Endothelial cell of umbilical vein (primary cell): ENCODE data around the gene PFKFB1. TPM values are rescaled to one million over a fixed set of nuclear protein-coding genes. Genes with fewer than 3 reads are reported as not detected.

ENCODE experiments used
- BruUV-seq: library from RNA; stranded (reverse); fragments of 400-500 nt; replicated peaks from 2 replicates; lab custom pipeline; 2021; lab: Mats Ljungman, UMichigan
- CTCF ChIA-PET: fragments of 300-600, 350-600 bp; sonication (Branson Sonifier 250); formaldehyde crosslinking; loops from one replicate; lab custom pipeline; 2021; ENCODE audit warnings: antibody characterized with exemption, inconsistent platforms; lab: Charles Lee
- POLR2A ChIA-PET: fragments of 300-600, 350-600 bp; sonication (Branson Sonifier 250); formaldehyde crosslinking; loops from one replicate; lab custom pipeline; 2021; ENCODE audit warnings: antibody characterized with exemption, inconsistent platforms; lab: Charles Lee
- DNase-seq: peaks from one replicate; pipeline ENCODE4 v3.0.0-alpha.2; 2011; ENCODE audit warnings: low read depth, low spot score
- FAIRE-seq: peaks from 2 replicates; lab custom pipeline; 2011; peaks lifted over from hg19 to GRCh38; lab: Jason Lieb, UNC
- H2AFZ ChIP-seq: 2 replicates; pipeline ENCODE4 v1.6.0; 2012; ENCODE audit warnings: low read depth, low read length, control low read depth, inconsistent platforms
- H3K27ac ChIP-seq: 2 replicates; pipeline ENCODE4 v1.5.1; 2011; ENCODE audit warnings: low read depth, mild to moderate bottlenecking, control low read depth, low read length, moderate library complexity; ENCODE audit not compliant: insufficient read depth
- H3K27me3 ChIP-seq, 2 experiments: 2 replicates each; pipeline versions ENCODE4 v1.6.0 to v1.6.1; 2011; ENCODE audit warnings: low read length in 2 of 2, mixed read lengths in 1 of 2; ENCODE audit not compliant: control insufficient read depth in 2 of 2, insufficient read depth in 2 of 2
- H3K36me3 ChIP-seq, 2 experiments: 2 replicates in 1 of 2; 3 replicates in 1 of 2; pipeline ENCODE4 v1.5.1; 2011; ENCODE audit warnings: low read length in 2 of 2, mild to moderate bottlenecking in 1 of 2, moderate library complexity in 1 of 2; ENCODE audit not compliant: control insufficient read depth in 2 of 2, insufficient read depth in 2 of 2; ENCODE audit errors: extremely low read depth in 1 of 2
- H3K4me1 ChIP-seq: 3 replicates; pipeline ENCODE4 v1.5.1; 2011; ENCODE audit warnings: mild to moderate bottlenecking, low read length; ENCODE audit not compliant: control insufficient read depth, insufficient read depth; ENCODE audit errors: extremely low read depth
- H3K4me2 ChIP-seq: 2 replicates; pipeline ENCODE4 v1.6.1; 2011; ENCODE audit warnings: low read length, control low read depth, mixed read lengths; ENCODE audit not compliant: insufficient read depth
- H3K4me3 ChIP-seq, 3 experiments: fragments of 200-600 bp in 1 of 3; sonication (generic), shearing (Covaris generic) in 1 of 3; replicated peaks in 1 of 3; 2 replicates each; pipeline ENCODE4 v1.5.1; 2011 to 2016; ENCODE audit warnings: control low read depth in 3 of 3, low read length in 3 of 3, mild to moderate bottlenecking in 2 of 3, inconsistent platforms in 1 of 3, low read depth in 1 of 3, moderate library complexity in 1 of 3; ENCODE audit not compliant: insufficient read depth in 1 of 3
- H3K79me2 ChIP-seq: 2 replicates; pipeline ENCODE4 v1.6.0; 2012; ENCODE audit warnings: low read length, inconsistent platforms; ENCODE audit not compliant: control insufficient read depth, insufficient read depth
- H3K9ac ChIP-seq: replicated peaks from 2 replicates; pipeline ENCODE3; 2011; ENCODE audit warnings: low read length, control low read depth; ENCODE audit not compliant: insufficient read depth; ENCODE audit errors: extremely low read depth
- H3K9me1 ChIP-seq: replicated peaks from 3 replicates; pipeline ENCODE4 v1.6.0; 2011; ENCODE audit warnings: mild to moderate bottlenecking, low read length; ENCODE audit not compliant: control insufficient read depth, insufficient read depth; ENCODE audit errors: extremely low read depth
- H3K9me3 ChIP-seq: replicated peaks from 2 replicates; pipeline ENCODE4 v1.5.1; 2012; ENCODE audit warnings: low read length, inconsistent platforms; ENCODE audit not compliant: control insufficient read depth, insufficient read depth
- H4K20me1 ChIP-seq: replicated peaks from 2 replicates; pipeline ENCODE3; 2011; ENCODE audit warnings: mild to moderate bottlenecking, low read length; ENCODE audit not compliant: control insufficient read depth, insufficient read depth; ENCODE audit errors: extremely low read depth
- CTCF ChIP-seq, 2 donors: IDR thresholded peaks; 1 replicate in 1 of 2; 2 replicates in 1 of 2; pipeline ENCODE4 v1.5.1; 2011; ENCODE audit warnings: low read length in 2 of 2, mild to moderate bottlenecking in 2 of 2, moderate library complexity in 2 of 2, control low read depth in 1 of 2, inconsistent platforms in 1 of 2, low read depth in 1 of 2; ENCODE audit not compliant: insufficient read depth in 1 of 2; ENCODE audit errors: extremely low read depth in 1 of 2
- EZH2 ChIP-seq: IDR thresholded peaks from 2 replicates; pipeline ENCODE4 v1.6.1; 2012; ENCODE audit warnings: borderline replicate concordance, low read depth, mild to moderate bottlenecking, moderate library complexity, low read length, inconsistent platforms; ENCODE audit not compliant: severe bottlenecking
- FOS ChIP-seq: IDR thresholded peaks from 2 replicates; pipeline ENCODE4 v1.6.1; 2011; ENCODE audit warnings: mild to moderate bottlenecking, low read length, moderate library complexity, borderline replicate concordance; ENCODE audit not compliant: insufficient read depth
- GATA2 ChIP-seq: IDR thresholded peaks from 2 replicates; pipeline ENCODE4 v1.7.0; 2011; ENCODE audit warnings: low read depth, mild to moderate bottlenecking, moderate library complexity, mixed read lengths, low read length; ENCODE audit not compliant: insufficient read length, insufficient read depth
- JUN ChIP-seq: IDR thresholded peaks from 2 replicates; pipeline ENCODE4 v1.6.1; 2011; ENCODE audit warnings: borderline replicate concordance, low read depth; ENCODE audit not compliant: insufficient read length, insufficient read depth
- MAX ChIP-seq: IDR thresholded peaks from 2 replicates; pipeline ENCODE4 v1.6.1; 2011; ENCODE audit not compliant: insufficient read depth, insufficient read length
- MYC ChIP-seq: IDR thresholded peaks from one replicate; pipeline ENCODE4 v1.6.1; 2011; ENCODE audit warnings: mild to moderate bottlenecking, low read depth, low read length
- POLR2A ChIP-seq: IDR thresholded peaks from 2 replicates; pipeline ENCODE4 v1.6.1; 2012; ENCODE audit warnings: low read depth, mild to moderate bottlenecking, control low read depth, low read length
- POLR2AphosphoS5 ChIP-seq: IDR thresholded peaks from 2 replicates; pipeline ENCODE4 v1.6.1; 2012; ENCODE audit warnings: low read depth, mild to moderate bottlenecking, control low read depth, low read length, moderate library complexity; ENCODE audit not compliant: insufficient read depth
- dilution Hi-C: fragments of 300-500 bp; cut with MboI; formaldehyde crosslinking; loops from one replicate; pipeline ENCODE4 v1.15.0; 2019; ENCODE audit warnings: low sequenced_read_pairs; ENCODE audit not compliant: extremely low pct_ligation_motif_present
- intact Hi-C: fragments of 100-400 bp; cut with micrococcal nuclease; formaldehyde crosslinking; loops from one replicate; pipeline ENCODE4 v1.10.0; 2022
- polyA plus RNA-seq, 4 experiments: library from polyadenylated mRNA; depleted of rRNA in 3 of 4; stranded (reverse) in 3 of 4; unstranded in 1 of 4; fragments of >200 nt; gene quantifications; 2 replicates each; pipeline versions ENCODE4 v1.2.1 to v1.2.3, GENCODE V29; 2011 to 2012; ENCODE audit warnings: missing spikeins in 1 of 4
- total RNA-seq: library from RNA; stranded (reverse); gene quantifications from 2 replicates; pipeline ENCODE4 v1.2.3, GENCODE V29; 2021

PFKFB1 gene
- total and polyA plus RNA-seq, 2 donors (not counting 3 experiments of a cell fraction or from before 2014, with no cell fraction given), result 0.18 to 0.20 TPM

- Histone ChIP-seq H3K27me3 (peaks cover 0 to 2% of the 10 kb centered on the region in 2 experiments), H3K79me2 (no peaks in the 10 kb centered on the region), H3K36me3 (no peaks in the 10 kb centered on the region), H3K4me3 (no peak overlapping the region), H3K9me3 (no peaks in the 10 kb centered on the region), H3K4me1 (no peaks in the 10 kb centered on the region), H4K20me1 (no peaks in the 10 kb centered on the region), H3K27ac (no peak overlapping the region), H3K4me2 (no peak overlapping the region), H3K9me1 (no peaks in the 10 kb centered on the region), H3K9ac (no peak overlapping the region), H2AFZ (no peak overlapping the region)
- intact Hi-C loops, result no loop called here
- dilution Hi-C loops, result no loop called here
- TF ChIP-seq JUN (no peak), CTCF (IDR thresholded peaks at IDR 0.05; ENCODE audit: extremely low read depth in 1 of 2, insufficient read depth in 1 of 2, low read depth in 1 of 2, low read length in 2 of 2) (no peak), MAX (no peak)
- BruUV-seq, result no TSS peak
- POLR2A ChIA-PET, result no interaction called here
- FAIRE-seq, result no peak
- no peak for DNase-seq
- CTCF ChIA-PET, result no interaction called here
Measured at GRCh38 chrX:55033429-55033828, 39.4 kb upstream of the PFKFB1 start.

GRCh38 chrX:55030271-55031205 lies 36.5 kb upstream of the PFKFB1 start, which contains the start of gene ALAS2:
Gene ALAS2, minus strand, starts transcription at chrX:55030977. Its CDS starts 4,977 bp downstream, at chrX:55026000.
- no peak for FAIRE-seq
- no TSS peak for BruUV-seq
- CTCF ChIA-PET, result no interaction called here

More at GRCh38 chrX:55030271-55031205, 36.5 kb upstream of the PFKFB1 start, which contains the start of gene ALAS2:
- TF ChIP-seq JUN (no peak), MYC (no peak), POLR2AphosphoS5 (no peak), GATA2 (no peak), MAX (no peak), FOS (no peak), CTCF (IDR thresholded peaks at IDR 0.05; ENCODE audit: extremely low read depth in 1 of 2, insufficient read depth in 1 of 2, low read depth in 1 of 2, low read length in 2 of 2) (no peak), EZH2 (no peak), POLR2A (no peak)
- dilution Hi-C loops (no loop called here), intact Hi-C loops (no loop called here)
- no peak within 1 kb of the TSS for H3K4me2 ChIP-seq
- no peak for DNase-seq
- H4K20me1 ChIP-seq, result no peaks in the 10 kb centered on the region
- no peaks in the 10 kb centered on the region for H3K9me3 ChIP-seq
- H3K79me2 ChIP-seq, result no peaks in the 10 kb centered on the region
- no peak within 1 kb of the TSS for H2AFZ ChIP-seq
- no peak within 1 kb of the TSS for H3K27ac ChIP-seq
- H3K9me1 ChIP-seq, result no peaks in the 10 kb centered on the region
- no peaks in the 10 kb centered on the region for H3K36me3 ChIP-seq
- H3K4me1 ChIP-seq, result no peaks in the 10 kb centered on the region
- H3K27me3 ChIP-seq, result peaks cover 0 to 2% of the 10 kb centered on the region in 2 experiments
- H3K9ac ChIP-seq, result no peak within 1 kb of the TSS
- H3K4me3 ChIP-seq, result no peak within 1 kb of the TSS
- POLR2A ChIA-PET, result no interaction called here
